OCI-LY7 (cell line): ENCODE results near the gene POLR2L. TPM values are rescaled to one million over a fixed set of nuclear protein-coding genes. Genes with fewer than 3 reads are reported as not detected.

Experiments
- BruUV-seq: library from RNA; stranded (reverse); fragments of 400-500 nt; replicated peaks from 2 replicates; lab custom pipeline; 2021; lab: Mats Ljungman, UMichigan
- CTCF ChIA-PET: fragments of 300-600 bp; sonication (Branson Sonifier 250); formaldehyde crosslinking; loops from one replicate; lab custom pipeline; 2022; ENCODE audit warnings: antibody characterized with exemption; ENCODE audit not compliant: unreplicated experiment; lab: Charles Lee
- POLR2A ChIA-PET: fragments of 300-600 bp; sonication (Branson Sonifier 250); formaldehyde crosslinking; loops from one replicate; lab custom pipeline; 2022; ENCODE audit warnings: antibody characterized with exemption; lab: Charles Lee
- DNase-seq: peaks from one replicate; pipeline ENCODE4 v3.0.0-alpha.2; 2015; ENCODE audit warnings: low spot score
- H2AFZ ChIP-seq: fragments of 200-600 bp; sonication (generic), shearing (Covaris generic); 2 replicates; pipeline ENCODE4 v1.6.1; 2014; ENCODE audit warnings: mild to moderate bottlenecking, antibody characterized with exemption, low read length, moderate library complexity
- H3K27ac ChIP-seq: fragments of 200-600 bp; sonication (generic); 2 replicates; pipeline ENCODE4 v1.5.1; 2014; ENCODE audit warnings: mixed run types, low read depth, mild to moderate bottlenecking, moderate library complexity, low read length, inconsistent platforms; ENCODE audit not compliant: poor library complexity, severe bottlenecking
- H3K36me3 ChIP-seq: fragments of 200-600 bp; sonication (generic); 2 replicates; pipeline ENCODE4 v1.6.1; 2014; ENCODE audit warnings: mild to moderate bottlenecking, antibody characterized with exemption, low read length, moderate library complexity, mixed read lengths; ENCODE audit not compliant: insufficient read depth
- H3K4me1 ChIP-seq: fragments of 200-600 bp; sonication (generic); 2 replicates; pipeline ENCODE4 v1.5.1; 2014; ENCODE audit warnings: mild to moderate bottlenecking, low read length; ENCODE audit not compliant: insufficient read depth, poor library complexity, severe bottlenecking
- H3K4me2 ChIP-seq: fragments of 200-600 bp; sonication (generic); 2 replicates; pipeline ENCODE4 v1.6.1; 2014; ENCODE audit warnings: mild to moderate bottlenecking, low read length
- H3K4me3 ChIP-seq: fragments of 200-600 bp; sonication (generic); 2 replicates; pipeline ENCODE4 v1.5.1; 2014; ENCODE audit warnings: mild to moderate bottlenecking, low read depth, low read length; ENCODE audit not compliant: poor library complexity, severe bottlenecking
- H3K79me2 ChIP-seq: fragments of 200-600 bp; sonication (generic); 2 replicates; pipeline ENCODE4 v1.6.1; 2016; ENCODE audit warnings: low read depth, mild to moderate bottlenecking, low read length, moderate library complexity, mixed read lengths; ENCODE audit not compliant: insufficient read depth
- H3K9me2 ChIP-seq: fragments of 200-600 bp; sonication (generic); 2 replicates; pipeline ENCODE4 v1.6.1; 2016; ENCODE audit warnings: mild to moderate bottlenecking, low read length, mixed read lengths; ENCODE audit not compliant: insufficient read depth
- H3K9me3 ChIP-seq: fragments of 200-600 bp; sonication (generic); 2 replicates; pipeline ENCODE4 v1.6.1; 2014; ENCODE audit warnings: mild to moderate bottlenecking, mixed run types, low read length, mixed read lengths
- H4K20me1 ChIP-seq: fragments of 200-600 bp; sonication (generic); 2 replicates; pipeline ENCODE4 v1.6.1; 2014; ENCODE audit warnings: mild to moderate bottlenecking, antibody characterized with exemption, low read length, moderate library complexity, mixed read lengths; ENCODE audit not compliant: insufficient read depth
- CTCF ChIP-seq: fragments of 200-600 bp; sonication (generic); conservative IDR thresholded peaks from 2 replicates; pipeline ENCODE4 v1.5.1; 2014; ENCODE audit warnings: mild to moderate bottlenecking, antibody characterized with exemption, low read length, moderate library complexity, mixed read lengths
- EZH2phosphoT487 ChIP-seq: fragments of 200-600 bp; sonication (generic); IDR thresholded peaks from 2 replicates; pipeline ENCODE4 v1.6.1; 2018; ENCODE audit warnings: low read depth, borderline replicate concordance, mild to moderate bottlenecking, mixed run types, antibody characterized with exemption, low read length, moderate library complexity, mixed read lengths
- intact Hi-C: fragments of 100-400 bp; cut with micrococcal nuclease; formaldehyde crosslinking; loops from one replicate; pipeline ENCODE4 v1.10.0; 2022; ENCODE audit not compliant: unreplicated experiment
- total RNA-seq, 2 experiments: library from RNA; depleted of rRNA in 1 of 2; stranded (reverse); fragments of >200 nt in 1 of 2; shearing (Covaris generic) in 1 of 2; gene quantifications; 2 replicates each; pipeline ENCODE4 v1.2.3, GENCODE V29; 2014 to 2022

Gene POLR2L
- total RNA-seq, 2 experiments from 2014 or later = 88.3 to 206 TPM

- DNase-seq = no peak
- TF ChIP-seq CTCF (no peak), EZH2phosphoT487 (no peak)
- no peaks in the 10 kb centered on the region for H3K9me3 ChIP-seq
- H2AFZ ChIP-seq = no peak overlapping the region
- peaks cover 33% of the 10 kb centered on the region for H3K4me1 ChIP-seq
- CTCF ChIA-PET = no interaction called here
- intact Hi-C loops = no loop called here
- no TSS peak for BruUV-seq
- H3K27ac ChIP-seq = no peak overlapping the region
- H4K20me1 ChIP-seq = no peaks in the 10 kb centered on the region
- no peak overlapping the region for H3K4me2 ChIP-seq
- no peaks in the 10 kb centered on the region for H3K9me2 ChIP-seq
- H3K79me2 ChIP-seq = no peaks in the 10 kb centered on the region
- H3K36me3 ChIP-seq = no peaks in the 10 kb centered on the region
- POLR2A ChIA-PET = no interaction called here
- H3K4me3 ChIP-seq = no peak overlapping the region
These were observed 18.7 kb downstream of the POLR2L start for GRCh38 chr11:823441-824291.

- CTCF ChIA-PET = no interaction called here
- H3K27ac ChIP-seq = no peak overlapping the region
- H2AFZ ChIP-seq = no peak overlapping the region
- H3K9me2 ChIP-seq = no peaks in the 10 kb centered on the region
- no peaks in the 10 kb centered on the region for H4K20me1 ChIP-seq
- POLR2A ChIA-PET = interaction anchor here (0.5 kb wide), 1 partner anchor 23 kb away, joined by 3 read pairs; no protein-coding TSS in a partner anchor
- BruUV-seq = no TSS peak
- peaks cover 21% of the 10 kb centered on the region for H3K4me1 ChIP-seq
- H3K79me2 ChIP-seq = no peaks in the 10 kb centered on the region
- H3K4me2 ChIP-seq = no peak overlapping the region
- H3K4me3 ChIP-seq = no peak overlapping the region
- no peaks in the 10 kb centered on the region for H3K36me3 ChIP-seq
- no peak for TF ChIP-seq EZH2phosphoT487
- no peak for TF ChIP-seq CTCF
- no peak for DNase-seq
- intact Hi-C loops = no loop called here
- no peaks in the 10 kb centered on the region for H3K9me3 ChIP-seq
These were observed 20.6 kb downstream of the POLR2L start for GRCh38 chr11:821512-822371.
